Skeletal muscle cell (primary cell): ENCODE measurements around the gene AMH.

Experiments
- DNase-seq: peaks from one replicate; pipeline ENCODE4 v3.0.0-alpha.2; 2010; ENCODE audit warnings: low read depth
- H3K4me3 ChIP-seq: 2 replicates; pipeline ENCODE4 v1.5.1; 2011; ENCODE audit warnings: low read depth, mild to moderate bottlenecking, control low read depth, low read length, moderate library complexity

AMH gene

GRCh38 chr19:2300533-2300932, 51.4 kb downstream of the AMH start:
- DNase-seq = no peak
- H3K4me3 ChIP-seq = no peak overlapping the region
